Right atrium auricular region (tissue), 2 donors: ENCODE results near the gene FLNA. TPM values are rescaled to one million over a fixed set of nuclear protein-coding genes. Genes with fewer than 3 reads are reported as not detected.

ENCODE experiments used
- DNase-seq: peaks from one replicate; pipeline ENCODE4 v3.0.0-alpha.2; 2019; ENCODE audit warnings: low spot score
- H3K27ac ChIP-seq, 2 donors: fragments of 200-600 bp; sonication (generic); 1 replicate in 1 of 2; 2 replicates in 1 of 2; pipeline ENCODE4 v1.5.1; 2016 to 2019
- H3K27me3 ChIP-seq, 2 donors: fragments of 200-600 bp; sonication (generic); one replicate each; pipeline versions ENCODE4 v1.5.1 to v1.6.0; 2017 to 2019
- H3K36me3 ChIP-seq: fragments of 200-600 bp; sonication (generic); one replicate; pipeline ENCODE4 v1.5.1; 2016
- H3K4me1 ChIP-seq, 2 donors: fragments of 200-600 bp; sonication (generic); one replicate each; pipeline versions ENCODE4 v1.5.1 to v1.6.0; 2017 to 2019
- H3K4me3 ChIP-seq, 2 donors: fragments of 200-600 bp; sonication (generic); 1 replicate in 1 of 2; 2 replicates in 1 of 2; pipeline ENCODE4 v1.5.1; 2017 to 2019; ENCODE audit warnings: mild to moderate bottlenecking in 1 of 2, moderate library complexity in 1 of 2
- H3K9me3 ChIP-seq, 2 donors: fragments of 200-600 bp; sonication (generic); one replicate each; pipeline ENCODE4 v1.5.1; 2019
- CTCF ChIP-seq, 2 donors: fragments of 200-600 bp; sonication (generic); IDR thresholded peaks; one replicate each; pipeline ENCODE4 v1.5.1; 2019; ENCODE audit warnings: antibody characterized with exemption in 2 of 2
- total RNA-seq, 2 donors: library from RNA; depleted of rRNA; stranded (reverse); fragments of >200 nt; gene quantifications; one replicate each; pipeline ENCODE4 v1.1.0, GENCODE V29; 2016

FLNA gene
- total RNA-seq, 2 donors from 2014 or later, result 263 to 419 TPM

GRCh38 chrX:154363706-154364439 lies 10.6 kb downstream of the FLNA start:
- Histone ChIP-seq H3K9me3 (no peaks in the 10 kb centered on the region), H3K4me3 (no peak overlapping the region), H3K4me1 (peaks cover 0 to 40% of the 10 kb centered on the region in 2 donors), H3K27ac (peak overlapping the region in 1 of 2 donors; percentile 84), H3K36me3 (peaks cover 96% of the 10 kb centered on the region), H3K27me3 (no peaks in the 10 kb centered on the region)
- no peak for DNase-seq
- no peak for TF ChIP-seq CTCF (IDR thresholded peaks at IDR 0.05)

GRCh38 chrX:154362085-154362742 lies 12.2 kb downstream of the FLNA start:
- H3K4me1 ChIP-seq, result peaks cover 0 to 30% of the 10 kb centered on the region in 2 donors
- H3K4me3 ChIP-seq, result no peak overlapping the region
- no peak for TF ChIP-seq CTCF (IDR thresholded peaks at IDR 0.05)
- no peaks in the 10 kb centered on the region for H3K27me3 ChIP-seq
- no peak for DNase-seq
- H3K36me3 ChIP-seq, result peaks cover 96% of the 10 kb centered on the region
- H3K9me3 ChIP-seq, result no peaks in the 10 kb centered on the region
- peak overlapping the region in 1 of 2 donors; percentile 53 for H3K27ac ChIP-seq

- Histone ChIP-seq H3K4me3 (no peak overlapping the region), H3K9me3 (no peaks in the 10 kb centered on the region), H3K4me1 (peaks cover 0 to 18% of the 10 kb centered on the region in 2 donors), H3K27ac (peak overlapping the region; percentile 12 to 53), H3K36me3 (peaks cover 89% of the 10 kb centered on the region), H3K27me3 (no peaks in the 10 kb centered on the region)
- no peak for DNase-seq
- no peak for TF ChIP-seq CTCF (IDR thresholded peaks at IDR 0.05)
These were observed 14.2 kb downstream of the FLNA start for GRCh38 chrX:154360155-154360713.

- no peak for TF ChIP-seq CTCF (IDR thresholded peaks at IDR 0.05)
- H3K27ac ChIP-seq, result peak overlapping the region; percentile 12 to 53
- no peak for DNase-seq
- no peak overlapping the region for H3K4me3 ChIP-seq
- H3K9me3 ChIP-seq, result no peaks in the 10 kb centered on the region
- peaks cover 89% of the 10 kb centered on the region for H3K36me3 ChIP-seq
- H3K4me1 ChIP-seq, result peaks cover 0 to 18% of the 10 kb centered on the region in 2 donors
- no peaks in the 10 kb centered on the region for H3K27me3 ChIP-seq
These were observed 14.9 kb downstream of the FLNA start for GRCh38 chrX:154359362-154360154.

GRCh38 chrX:154358829-154359228 lies 15.6 kb downstream of the FLNA start:
- Histone ChIP-seq H3K27ac (peak overlapping the region; percentile 12 to 53), H3K9me3 (no peaks in the 10 kb centered on the region), H3K27me3 (no peaks in the 10 kb centered on the region), H3K4me1 (peaks cover 0 to 18% of the 10 kb centered on the region in 2 donors), H3K36me3 (peaks cover 89% of the 10 kb centered on the region), H3K4me3 (no peak overlapping the region)
- no peak for TF ChIP-seq CTCF (IDR thresholded peaks at IDR 0.05)
- DNase-seq, result no peak
